ENCODE results near the gene KRTAP4-8.
"Not testable (repeated sequence)": the region's sequence is repeated elsewhere in the genome, so short reads cannot be mapped to it uniquely, and the experiment has no call there.

KRTAP4-8 gene

DNA sequence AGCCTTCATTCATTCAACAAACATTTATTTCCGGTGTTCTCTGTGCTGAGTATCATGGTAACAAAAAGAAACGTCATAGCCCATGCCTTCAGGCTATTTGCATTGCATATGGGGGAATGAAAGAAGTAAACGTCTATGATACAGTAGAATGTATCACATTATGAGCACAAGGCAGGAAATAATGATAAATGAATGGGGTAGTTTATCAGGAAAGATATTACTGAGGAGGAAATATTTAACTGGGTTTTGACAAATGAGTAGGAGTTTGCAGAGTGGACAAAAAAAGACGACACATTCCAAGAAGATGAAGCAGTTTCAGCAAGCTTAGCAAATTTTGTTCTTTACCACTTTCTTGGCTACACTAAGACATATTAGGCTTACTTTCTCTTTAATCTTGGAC is 15.3 kb downstream of the KRTAP4-8 start:
- no peaks in the 10 kb centered on the region for H3K4me1 ChIP-seq (ENCODE audit: control insufficient read depth, insufficient read depth, low read length)
- H3K27me3 ChIP-seq (replicated peaks; ENCODE audit: control insufficient read depth, insufficient read depth, low read length) = no peaks in the 10 kb centered on the region
- peak; percentile 44 for DNase-seq (ENCODE audit: low read depth)
- no peak overlapping the region for H3K4me3 ChIP-seq (ENCODE audit: low read length)
- no peaks in the 10 kb centered on the region for H3K9me3 ChIP-seq (ENCODE audit: control insufficient read depth, low read length)
- H3K9ac ChIP-seq (ENCODE audit: low read length) = no peak overlapping the region
- no peaks in the 10 kb centered on the region for H3K36me3 ChIP-seq (ENCODE audit: control insufficient read depth, insufficient read depth, low read length, severe bottlenecking)

DNA sequence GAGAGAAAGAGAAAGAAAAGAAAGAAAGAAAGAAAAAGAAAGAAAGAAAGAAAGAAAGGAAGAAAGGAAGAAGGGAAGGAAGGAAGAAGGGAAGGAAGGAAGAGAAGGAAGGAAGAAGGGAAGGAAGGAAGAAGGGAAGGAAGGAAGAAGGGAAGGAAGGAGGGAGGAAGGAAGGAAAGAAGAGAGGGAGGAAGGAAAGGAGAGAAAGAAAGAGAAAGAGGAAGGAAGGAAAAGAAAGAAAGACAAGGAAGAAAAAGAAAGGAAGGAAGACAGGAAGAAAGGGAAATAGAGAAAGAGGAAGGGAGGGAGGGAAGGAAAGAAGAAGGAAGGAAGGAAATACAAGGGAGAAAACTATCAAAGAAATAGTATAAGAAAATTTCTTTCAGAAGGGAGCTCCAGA is 21.2 kb downstream of the KRTAP4-8 start:
- H3K9ac ChIP-seq (ENCODE audit: low read length) = no peak overlapping the region
- H3K27me3 ChIP-seq (replicated peaks; ENCODE audit: control insufficient read depth, insufficient read depth, low read length) = no peaks in the 10 kb centered on the region
- no peaks in the 10 kb centered on the region for H3K4me1 ChIP-seq (ENCODE audit: control insufficient read depth, insufficient read depth, low read length)
- no peaks in the 10 kb centered on the region for H3K36me3 ChIP-seq (ENCODE audit: control insufficient read depth, insufficient read depth, low read length, severe bottlenecking)
- no peaks in the 10 kb centered on the region for H3K9me3 ChIP-seq (ENCODE audit: control insufficient read depth, low read length)
- no peak overlapping the region for H3K4me3 ChIP-seq (ENCODE audit: low read length)
- DNase-seq (ENCODE audit: low read depth) = no peak

DNA sequence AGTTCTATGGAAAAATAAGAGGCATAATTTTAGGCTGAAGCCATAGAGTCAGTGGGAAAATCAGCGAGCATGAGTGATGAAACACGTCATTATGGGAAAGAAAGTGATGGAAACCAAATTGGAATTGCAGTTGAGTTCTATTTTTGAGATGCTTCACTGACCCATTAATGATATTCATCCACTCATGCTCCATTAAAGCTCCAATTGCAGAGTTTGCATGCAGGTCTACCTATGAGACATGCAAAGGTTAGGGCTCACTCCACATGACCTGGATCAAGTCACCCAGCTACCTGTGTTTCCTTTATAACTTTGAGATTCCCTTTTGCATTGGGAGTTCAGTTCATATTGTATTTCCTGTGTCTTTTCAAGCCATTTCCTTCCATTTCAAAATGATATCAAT is 24.3 kb downstream of the KRTAP4-8 start:
- H3K27me3 ChIP-seq (replicated peaks; ENCODE audit: control insufficient read depth, insufficient read depth, low read length) = no peaks in the 10 kb centered on the region
- H3K4me1 ChIP-seq (ENCODE audit: control insufficient read depth, insufficient read depth, low read length) = no peaks in the 10 kb centered on the region
- H3K9me3 ChIP-seq (ENCODE audit: control insufficient read depth, low read length) = no peaks in the 10 kb centered on the region
- no peak overlapping the region for H3K4me3 ChIP-seq (ENCODE audit: low read length)
- H3K9ac ChIP-seq (ENCODE audit: low read length) = no peak overlapping the region
- H3K36me3 ChIP-seq (ENCODE audit: control insufficient read depth, insufficient read depth, low read length, severe bottlenecking) = no peaks in the 10 kb centered on the region
- no peak for DNase-seq (ENCODE audit: low read depth)

DNA sequence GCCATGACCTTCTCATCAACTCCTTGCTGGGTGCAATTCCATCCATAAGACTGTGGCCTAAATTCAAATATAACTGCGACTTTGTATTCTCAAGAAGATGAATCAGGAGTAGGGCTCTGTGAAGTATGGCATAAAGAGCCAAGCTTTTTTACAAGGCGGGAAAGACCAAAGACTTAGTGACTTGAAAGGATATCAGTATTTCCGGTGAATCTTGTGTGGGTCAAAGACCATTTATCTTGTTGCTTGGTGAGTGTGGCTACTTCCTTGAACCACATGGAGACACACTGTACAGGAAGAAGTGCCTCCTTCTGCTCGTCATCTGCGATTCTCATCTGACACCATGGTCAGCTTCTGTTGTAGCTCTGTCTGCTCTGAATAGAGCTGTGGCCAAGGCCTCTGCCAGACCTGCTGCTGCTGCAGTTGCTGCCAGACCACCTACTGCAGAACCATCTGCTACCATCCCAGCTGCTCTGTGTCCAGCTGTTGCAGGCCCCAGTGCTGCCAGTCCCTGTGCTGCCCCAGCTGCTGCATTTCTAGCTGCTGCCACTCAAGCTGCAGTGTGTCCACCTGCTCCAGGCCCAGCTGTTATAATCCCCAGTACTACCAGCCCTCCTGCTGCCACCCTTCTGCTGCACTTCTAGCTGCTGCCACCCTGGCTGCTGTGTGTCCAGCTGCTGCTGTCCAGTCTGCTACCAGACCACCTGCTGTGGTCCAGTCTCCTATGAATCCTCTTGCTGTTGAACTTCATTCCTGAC is 26.2 kb downstream of the KRTAP4-8 start:
- no peak overlapping the region for H3K9ac ChIP-seq (ENCODE audit: low read length)
- H3K36me3 ChIP-seq (ENCODE audit: control insufficient read depth, insufficient read depth, low read length, severe bottlenecking) = no peaks in the 10 kb centered on the region
- DNase-seq (ENCODE audit: low read depth) = no peak
- H3K9me3 ChIP-seq (ENCODE audit: control insufficient read depth, low read length) = no peaks in the 10 kb centered on the region
- no peaks in the 10 kb centered on the region for H3K27me3 ChIP-seq (replicated peaks; ENCODE audit: control insufficient read depth, insufficient read depth, low read length)
- no peak overlapping the region for H3K4me3 ChIP-seq (ENCODE audit: low read length)
- H3K4me1 ChIP-seq (ENCODE audit: control insufficient read depth, insufficient read depth, low read length) = no peaks in the 10 kb centered on the region

DNA sequence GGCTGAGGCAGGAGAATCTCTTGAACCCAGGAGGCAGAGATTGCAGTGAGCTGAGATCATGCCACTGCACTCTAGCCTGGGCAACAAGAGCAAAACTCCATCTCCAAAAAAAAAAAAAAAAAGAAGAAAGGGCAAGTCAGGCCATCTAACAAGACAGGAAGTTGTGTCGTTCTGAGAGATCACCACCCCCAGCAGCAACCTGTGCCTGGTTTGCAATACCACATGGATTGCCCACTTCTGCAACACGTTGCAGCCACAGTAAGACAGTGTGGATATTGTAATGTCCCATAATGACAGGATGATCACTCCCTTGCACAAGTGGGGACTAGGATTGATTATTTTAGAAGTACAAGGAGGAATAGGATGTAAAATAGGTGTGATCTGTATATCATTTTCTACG is 28.9 kb downstream of the KRTAP4-8 start:
- Histone ChIP-seq H3K9me3 (ENCODE audit: control insufficient read depth, low read length) (no peaks in the 10 kb centered on the region), H3K4me1 (ENCODE audit: control insufficient read depth, insufficient read depth, low read length) (no peaks in the 10 kb centered on the region), H3K4me3 (ENCODE audit: low read length) (no peak overlapping the region), H3K9ac (ENCODE audit: low read length) (no peak overlapping the region), H3K27me3 (replicated peaks; ENCODE audit: control insufficient read depth, insufficient read depth, low read length) (no peaks in the 10 kb centered on the region), H3K36me3 (ENCODE audit: control insufficient read depth, insufficient read depth, low read length, severe bottlenecking) (no peaks in the 10 kb centered on the region)
- DNase-seq (ENCODE audit: low read depth) = no peak

DNA sequence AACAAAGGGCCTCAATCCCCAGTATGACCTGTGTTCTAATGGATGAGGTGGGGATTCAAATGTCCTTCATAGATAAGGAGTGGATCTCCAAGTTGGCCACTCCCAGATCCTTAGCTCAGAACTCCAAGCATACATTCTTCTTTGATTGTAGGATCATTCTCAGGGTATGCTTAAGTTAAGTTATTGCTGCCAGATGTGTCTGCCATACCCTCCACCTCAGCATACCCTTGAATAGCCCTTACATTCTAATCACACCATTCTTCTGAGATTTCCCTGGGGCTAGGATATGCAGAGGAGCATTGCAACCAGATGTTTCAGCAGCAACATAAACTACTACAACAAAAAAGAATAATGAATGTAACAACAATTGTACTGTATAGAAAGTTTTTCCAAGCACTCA is 30.7 kb downstream of the KRTAP4-8 start:
- H3K9ac ChIP-seq (ENCODE audit: low read length) = no peak overlapping the region
- H3K9me3 ChIP-seq (ENCODE audit: control insufficient read depth, low read length) = no peaks in the 10 kb centered on the region
- no peak overlapping the region for H3K4me3 ChIP-seq (ENCODE audit: low read length)
- no peaks in the 10 kb centered on the region for H3K27me3 ChIP-seq (replicated peaks; ENCODE audit: control insufficient read depth, insufficient read depth, low read length)
- H3K4me1 ChIP-seq (ENCODE audit: control insufficient read depth, insufficient read depth, low read length) = peaks cover 6% of the 10 kb centered on the region
- no peaks in the 10 kb centered on the region for H3K36me3 ChIP-seq (ENCODE audit: control insufficient read depth, insufficient read depth, low read length, severe bottlenecking)
- DNase-seq (ENCODE audit: low read depth) = peak; percentile 82

DNA sequence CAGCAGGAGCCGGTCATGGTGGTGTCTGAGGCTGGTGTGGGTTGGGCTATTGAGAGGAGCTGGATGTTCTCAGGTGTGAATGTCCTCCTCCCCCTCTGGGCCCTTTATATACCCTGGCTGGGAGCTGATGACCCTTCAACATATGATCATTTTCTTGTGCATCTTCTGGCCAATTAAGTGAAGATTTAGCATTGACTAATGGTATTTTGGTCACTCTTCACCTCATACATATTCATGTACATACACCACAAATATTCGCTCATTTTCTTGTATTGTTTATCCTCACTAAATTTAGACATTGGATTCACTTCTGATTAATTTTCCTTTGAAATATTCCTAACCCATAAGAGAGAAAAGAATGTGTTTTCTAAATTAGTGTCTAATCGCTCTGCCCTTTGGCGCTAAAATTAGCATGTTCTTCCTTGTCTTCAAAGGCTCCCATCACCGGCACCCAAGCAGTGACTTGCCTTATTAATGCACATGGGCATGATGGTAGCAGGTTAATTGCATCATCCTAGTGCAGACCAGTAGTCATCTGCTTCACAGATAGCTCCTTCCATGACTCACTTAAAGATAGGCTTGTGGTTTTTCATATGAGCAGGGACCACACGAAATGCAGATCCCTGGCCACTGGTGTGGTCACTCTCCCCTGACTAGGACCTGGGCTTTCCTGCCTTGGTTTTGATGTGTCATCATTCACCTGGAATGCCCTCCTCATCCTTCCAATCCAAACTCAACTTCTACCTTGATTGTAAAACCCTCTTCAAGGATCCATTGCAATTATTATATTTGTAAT is 31.9 kb downstream of the KRTAP4-8 start, which contains the start of gene KRTAP2-4:
Gene KRTAP2-4, minus strand, starts transcription at position 51 of the 796 bp plus-strand sequence. Its CDS starts 34 bp downstream, at position 17.
- peak; percentile 57 for DNase-seq (ENCODE audit: low read depth)

DNA sequence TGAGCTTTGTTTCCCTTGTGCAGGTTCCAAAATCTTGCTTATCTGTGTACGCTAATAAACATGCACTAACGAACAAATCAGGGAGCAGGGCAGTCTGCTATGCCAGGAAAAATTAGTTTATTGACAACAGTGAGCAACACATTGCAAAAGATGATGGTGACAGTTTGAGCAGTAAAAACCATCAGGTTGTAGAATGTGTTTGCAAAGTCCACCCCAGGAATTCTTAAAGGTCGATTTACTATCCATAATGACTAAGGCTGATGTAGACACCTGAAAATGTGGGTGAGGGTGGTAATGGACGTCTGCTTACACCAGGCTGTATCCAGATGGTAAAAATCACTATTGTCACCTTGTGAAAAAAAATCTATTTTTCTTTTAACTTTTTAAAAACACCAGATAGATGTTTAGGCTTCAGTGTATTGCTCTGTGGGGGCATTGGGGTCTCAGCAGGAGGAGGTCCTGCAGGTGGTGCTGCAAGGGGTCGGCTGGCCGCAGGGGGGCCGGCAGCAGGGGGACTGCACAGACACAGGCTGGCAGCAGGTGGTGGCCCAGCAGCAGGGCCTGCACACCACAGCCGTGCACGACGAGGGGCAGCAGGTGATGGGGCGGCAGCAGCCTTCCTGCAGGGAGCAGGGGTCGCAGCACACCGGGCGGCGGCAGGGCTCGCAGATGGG is 32.8 kb downstream of the KRTAP4-8 start:
- H3K27me3 ChIP-seq (replicated peaks; ENCODE audit: control insufficient read depth, insufficient read depth, low read length); H3K9ac ChIP-seq (ENCODE audit: low read length); H3K36me3 ChIP-seq (ENCODE audit: control insufficient read depth, insufficient read depth, low read length, severe bottlenecking); DNase-seq (ENCODE audit: low read depth); H3K9me3 ChIP-seq (ENCODE audit: control insufficient read depth, low read length); H3K4me3 ChIP-seq (ENCODE audit: low read length): not testable (repeated sequence)
- H3K4me1 ChIP-seq (ENCODE audit: control insufficient read depth, insufficient read depth, low read length) = peaks cover 26% of the 10 kb centered on the region

More for the DNA sequence above, 31.9 kb downstream of the KRTAP4-8 start, which contains the start of gene KRTAP2-4:
- peaks cover 18% of the 10 kb centered on the region for H3K4me1 ChIP-seq (ENCODE audit: control insufficient read depth, insufficient read depth, low read length)
- H3K36me3 ChIP-seq (ENCODE audit: control insufficient read depth, insufficient read depth, low read length, severe bottlenecking) = no peaks in the 10 kb centered on the region
- no peak within 1 kb of the TSS for H3K9ac ChIP-seq (ENCODE audit: low read length)
- H3K9me3 ChIP-seq (ENCODE audit: control insufficient read depth, low read length) = no peaks in the 10 kb centered on the region
- no peak within 1 kb of the TSS for H3K4me3 ChIP-seq (ENCODE audit: low read length)
- H3K27me3 ChIP-seq (replicated peaks; ENCODE audit: control insufficient read depth, insufficient read depth, low read length) = no peaks in the 10 kb centered on the region

DNA sequence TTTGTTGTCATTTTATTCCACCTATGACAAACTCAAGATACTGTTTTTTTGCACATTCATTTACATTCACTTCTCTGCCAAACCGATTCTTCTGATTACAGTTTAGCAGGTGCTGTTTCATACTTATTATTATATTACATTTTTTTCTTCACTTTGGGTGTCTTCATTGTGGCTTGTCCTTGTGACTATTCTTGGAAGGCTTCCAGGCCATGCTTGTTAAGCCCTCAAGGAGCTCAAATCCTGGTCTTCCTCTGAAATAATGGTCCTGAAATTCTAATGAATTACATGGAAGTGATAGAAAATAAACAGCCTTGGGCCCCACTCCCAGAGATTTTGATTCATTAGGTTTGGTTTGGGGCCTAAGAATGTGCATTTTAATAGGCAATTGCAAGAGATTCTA is 33.6 kb downstream of the KRTAP4-8 start:
- Histone ChIP-seq H3K27me3 (replicated peaks; ENCODE audit: control insufficient read depth, insufficient read depth, low read length) (no peaks in the 10 kb centered on the region), H3K4me3 (ENCODE audit: low read length) (no peak overlapping the region), H3K9me3 (ENCODE audit: control insufficient read depth, low read length) (no peaks in the 10 kb centered on the region), H3K4me1 (ENCODE audit: control insufficient read depth, insufficient read depth, low read length) (peaks cover 33% of the 10 kb centered on the region), H3K9ac (ENCODE audit: low read length) (no peak overlapping the region), H3K36me3 (ENCODE audit: control insufficient read depth, insufficient read depth, low read length, severe bottlenecking) (no peaks in the 10 kb centered on the region)
- no peak for DNase-seq (ENCODE audit: low read depth)

DNA sequence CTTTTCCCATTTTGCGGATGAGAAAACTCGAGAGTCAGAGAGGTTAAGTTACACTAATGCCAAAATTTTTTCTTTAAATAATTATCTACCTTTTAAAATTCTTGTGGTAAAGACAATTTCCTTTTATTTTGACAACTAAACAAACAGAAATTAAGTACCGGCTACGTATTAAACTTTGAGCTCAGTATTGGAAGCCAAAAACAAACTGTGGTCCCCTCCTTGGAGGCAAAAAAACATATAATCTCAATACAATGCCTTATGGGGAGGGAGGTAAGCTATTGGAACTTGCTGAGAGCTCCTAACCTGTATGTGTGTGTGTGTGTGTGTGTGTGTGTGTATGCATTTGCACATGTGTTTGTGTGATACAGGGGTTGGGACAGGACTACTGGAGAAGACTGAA is 34.5 kb downstream of the KRTAP4-8 start:
- H3K9ac ChIP-seq (ENCODE audit: low read length) = no peak overlapping the region
- H3K4me3 ChIP-seq (ENCODE audit: low read length) = no peak overlapping the region
- peaks cover 41% of the 10 kb centered on the region for H3K4me1 ChIP-seq (ENCODE audit: control insufficient read depth, insufficient read depth, low read length)
- H3K9me3 ChIP-seq (ENCODE audit: control insufficient read depth, low read length) = no peaks in the 10 kb centered on the region
- DNase-seq (ENCODE audit: low read depth) = no peak
- H3K36me3 ChIP-seq (ENCODE audit: control insufficient read depth, insufficient read depth, low read length, severe bottlenecking) = no peaks in the 10 kb centered on the region
- no peaks in the 10 kb centered on the region for H3K27me3 ChIP-seq (replicated peaks; ENCODE audit: control insufficient read depth, insufficient read depth, low read length)

DNA sequence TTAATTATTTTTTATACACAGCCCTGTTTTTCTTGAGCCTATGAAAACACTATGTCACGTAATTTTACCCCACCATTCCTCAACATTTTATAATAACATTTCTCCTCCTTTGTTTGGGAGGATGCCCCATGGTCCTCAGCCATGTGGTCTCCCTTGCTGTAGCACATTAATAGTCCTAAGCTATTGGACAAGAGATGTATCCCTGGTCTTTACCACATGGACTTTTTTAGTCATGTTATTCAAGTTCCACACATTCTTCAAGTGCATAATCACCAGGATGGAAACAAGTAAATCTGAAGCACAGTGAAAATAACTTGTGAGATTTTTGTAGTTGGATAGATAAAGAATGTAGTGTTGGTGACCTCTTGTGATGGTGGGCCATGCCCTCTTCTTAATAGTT is 36.0 kb downstream of the KRTAP4-8 start:
- Histone ChIP-seq H3K9ac (ENCODE audit: low read length) (peak overlapping the region; percentile 67), H3K4me3 (ENCODE audit: low read length) (no peak overlapping the region), H3K27me3 (replicated peaks; ENCODE audit: control insufficient read depth, insufficient read depth, low read length) (no peaks in the 10 kb centered on the region), H3K9me3 (ENCODE audit: control insufficient read depth, low read length) (no peaks in the 10 kb centered on the region), H3K36me3 (ENCODE audit: control insufficient read depth, insufficient read depth, low read length, severe bottlenecking) (no peaks in the 10 kb centered on the region), H3K4me1 (ENCODE audit: control insufficient read depth, insufficient read depth, low read length) (peaks cover 42% of the 10 kb centered on the region)
- peak; percentile 80 for DNase-seq (ENCODE audit: low read depth)

Data from adipocyte (in vitro differentiated cells).